ENCODE data around the gene MCM6. TPM values are rescaled to one million over a fixed set of nuclear protein-coding genes. Genes with fewer than 3 reads are reported as not detected.
"Not testable (repeated sequence)": the region's sequence is repeated elsewhere in the genome, so short reads cannot be mapped to it uniquely, and the experiment has no call there.

The MCM6 gene
- total RNA-seq (2014; rRNA removed; shearing (Covaris generic)): 22.3 and 23.4 TPM in 2 replicates

DNA sequence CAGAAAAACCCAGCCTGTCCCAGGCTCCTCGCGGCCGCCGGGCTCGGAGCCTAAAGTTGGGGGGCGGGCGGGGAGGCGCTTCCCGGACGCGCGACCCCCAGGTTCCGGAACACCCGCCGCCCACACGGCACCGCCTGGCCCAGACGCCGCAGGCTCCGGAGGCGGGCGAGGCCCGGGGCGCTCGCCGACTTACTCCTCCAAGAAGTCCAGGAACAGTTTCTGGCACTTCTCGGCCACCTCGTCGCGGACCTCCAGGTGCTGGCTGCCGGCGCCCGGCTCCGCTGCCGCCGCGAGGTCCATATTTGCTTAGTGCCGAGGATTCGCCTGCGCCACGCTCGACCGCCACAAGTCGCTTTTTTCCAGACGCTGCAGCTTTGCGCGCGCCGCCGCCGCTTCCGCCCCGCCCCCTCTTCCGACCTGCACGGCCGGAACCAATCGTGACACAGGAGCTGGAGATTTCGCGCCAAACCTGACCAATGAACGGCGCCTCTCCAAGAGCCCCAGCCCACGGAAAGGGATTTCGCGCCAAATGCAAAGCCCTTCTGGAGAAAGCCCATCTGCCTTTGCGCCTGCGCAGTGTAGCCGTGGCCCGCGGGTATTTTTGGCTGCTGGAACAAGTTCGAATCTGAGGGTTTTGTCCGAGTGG, at the start of gene MCM6:
Gene MCM6 (minus strand): TSS at position 378 of the 646 bp plus-strand sequence. CDS start 78 bp downstream, at position 300.
- DNase-seq (ENCODE audit: low spot score): peak; percentile 98

DNA sequence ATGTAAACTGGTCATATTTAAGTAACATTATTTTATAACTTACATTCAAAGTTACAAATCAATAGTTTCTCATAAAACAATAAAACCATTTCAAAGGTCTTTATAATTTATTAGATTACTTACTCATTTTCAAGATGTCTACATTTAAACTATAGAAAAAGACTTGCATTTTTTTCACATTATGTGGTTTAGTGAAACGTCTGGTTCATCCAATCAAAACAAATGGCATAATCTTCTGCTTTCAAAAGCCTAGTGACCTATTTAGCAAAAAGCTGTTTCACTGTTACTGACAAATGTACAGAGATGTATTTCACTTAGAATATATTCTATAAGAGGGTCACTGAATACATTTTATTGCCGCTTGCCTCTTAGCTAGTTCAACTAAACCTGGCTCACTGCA, 49.3 kb upstream of the MCM6 start:
- DNase-seq (ENCODE audit: low spot score): no peak

DNA sequence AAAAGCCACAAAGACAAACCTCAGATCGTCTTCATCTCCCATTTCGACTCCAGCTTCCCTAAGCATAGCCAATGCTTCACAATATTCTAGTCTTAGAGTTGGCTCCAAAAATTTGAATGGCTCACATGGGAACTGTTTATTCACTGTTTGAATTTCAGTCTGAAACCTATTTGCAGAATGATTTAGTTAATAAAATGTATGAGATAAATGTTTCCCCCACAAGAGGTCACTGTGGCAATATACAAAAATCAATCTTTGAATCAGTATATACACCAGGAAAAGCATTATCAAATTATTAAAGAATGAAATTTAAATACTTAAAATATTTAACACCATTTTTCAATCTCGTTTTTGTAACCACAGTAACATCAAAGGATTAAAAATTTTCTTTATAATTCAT, 40.0 kb upstream of the MCM6 start:
- peak; percentile 80 for DNase-seq (ENCODE audit: low spot score)

DNA sequence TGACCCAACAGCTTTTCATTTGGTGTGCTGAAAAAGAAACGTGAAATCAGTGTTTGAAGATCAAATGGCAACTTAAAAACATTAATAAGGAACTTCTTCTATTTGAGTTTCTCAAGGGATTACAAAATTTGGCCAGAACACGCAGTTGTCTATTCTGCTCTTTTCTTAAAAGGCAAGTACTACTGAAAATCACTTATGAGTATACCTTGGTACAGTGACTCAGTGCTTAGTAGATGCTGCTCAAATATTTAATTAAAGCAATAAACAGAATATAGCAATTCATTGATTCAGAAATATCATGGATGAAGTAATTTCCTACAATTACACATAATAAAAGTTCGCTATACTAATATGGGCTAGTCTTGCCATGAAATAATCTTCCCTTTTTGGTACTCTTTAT, 38.2 kb upstream of the MCM6 start:
- no peak for DNase-seq (ENCODE audit: low spot score)

DNA sequence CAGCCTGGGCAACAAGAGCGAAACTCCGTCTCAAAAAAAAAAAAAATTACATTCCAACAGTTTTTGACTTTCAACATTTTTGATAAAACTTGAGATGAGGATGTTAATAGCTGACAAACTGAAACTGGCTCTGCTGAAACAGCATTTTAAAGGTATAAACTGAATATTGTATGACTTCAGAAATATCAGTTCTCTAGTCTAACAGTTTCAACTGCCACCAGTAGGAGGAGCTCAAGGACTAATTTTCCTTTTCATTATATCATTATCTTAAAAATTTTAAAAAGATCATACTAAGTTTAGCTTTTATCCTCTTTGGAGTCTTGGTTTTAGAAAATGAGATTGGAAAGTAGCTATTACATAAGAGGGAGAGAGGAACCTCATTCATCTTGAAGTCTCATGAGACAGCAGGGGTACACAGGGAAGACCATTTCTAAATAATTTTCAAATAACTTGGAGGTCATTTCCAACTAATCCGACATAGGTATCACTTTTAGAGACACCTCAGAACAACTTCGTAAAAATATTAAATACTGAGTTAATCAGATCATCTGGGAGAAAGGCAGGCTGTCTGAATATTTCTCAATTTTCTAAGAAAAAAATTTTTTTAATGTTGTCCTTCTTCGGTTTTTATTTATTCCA, 37.6 kb upstream of the MCM6 start:
- DNase-seq (ENCODE audit: low spot score): peak; percentile 80

DNA sequence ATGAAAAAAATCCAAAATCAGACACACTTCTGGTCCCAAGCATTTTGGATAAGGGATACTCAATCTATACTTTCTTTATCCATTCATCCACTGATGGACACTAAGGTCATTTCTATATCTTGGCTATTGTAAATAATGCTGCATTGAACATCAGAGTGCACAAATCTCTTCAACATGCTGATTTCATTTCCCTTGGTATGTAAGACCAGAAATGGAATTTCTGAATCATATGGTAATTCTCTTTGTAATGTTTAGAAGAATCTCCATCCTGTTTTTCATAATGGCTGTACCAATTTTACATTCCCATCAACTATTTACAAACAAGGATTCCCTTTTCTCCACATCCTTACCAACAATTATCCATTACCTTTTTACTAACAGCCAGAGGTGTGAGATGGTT, 33.7 kb upstream of the MCM6 start:
- DNase-seq (ENCODE audit: low spot score): no peak

DNA sequence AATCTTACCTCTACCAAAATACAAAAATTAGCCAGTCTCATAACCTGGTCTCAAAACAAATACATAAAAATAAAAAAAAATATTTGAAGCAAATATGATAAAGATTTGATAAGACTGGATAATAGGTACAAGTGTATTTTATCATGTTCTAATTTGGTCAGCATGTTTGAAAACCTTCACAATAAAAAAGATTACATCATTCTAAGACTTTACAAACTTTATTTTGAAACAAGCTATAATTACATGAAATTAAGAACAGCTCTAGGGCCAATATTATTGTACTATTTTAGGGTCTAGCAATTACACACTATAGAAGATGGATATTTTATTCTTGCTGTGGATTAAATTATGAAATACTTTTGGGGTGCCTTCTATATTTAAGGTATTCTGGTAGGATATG, 29.4 kb upstream of the MCM6 start:
- no peak for DNase-seq (ENCODE audit: low spot score)

DNA sequence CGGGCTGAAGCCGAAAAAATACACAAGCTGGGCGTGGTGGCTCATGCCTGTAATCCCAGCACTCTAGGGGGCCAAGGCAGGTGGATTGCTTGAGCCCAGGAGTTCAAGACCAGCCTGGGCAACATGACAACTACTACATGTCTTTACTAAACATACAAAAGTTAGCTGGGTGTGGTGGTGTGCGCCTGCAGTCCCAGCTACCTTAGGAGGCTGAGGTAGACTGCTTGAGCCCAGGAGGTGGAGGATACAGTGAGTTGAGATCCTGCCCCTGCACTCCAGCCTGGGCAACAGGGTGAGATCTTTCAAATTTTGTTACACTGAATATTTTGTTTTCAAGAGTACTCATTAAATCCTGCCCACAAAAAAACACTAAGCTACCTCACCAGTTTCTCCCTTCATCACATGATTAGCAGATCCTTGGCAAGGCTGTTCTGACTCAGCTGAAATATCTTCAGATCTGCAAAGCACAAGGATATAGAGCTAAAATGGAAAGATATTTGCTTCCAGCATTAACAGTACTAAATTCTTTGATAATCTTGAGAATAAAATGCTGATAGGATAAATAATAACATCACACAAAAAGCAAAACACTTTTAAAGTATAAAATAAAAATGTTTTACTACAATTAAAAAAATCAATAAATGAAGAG, 28.2 kb upstream of the MCM6 start:
- DNase-seq (ENCODE audit: low spot score): no peak

DNA sequence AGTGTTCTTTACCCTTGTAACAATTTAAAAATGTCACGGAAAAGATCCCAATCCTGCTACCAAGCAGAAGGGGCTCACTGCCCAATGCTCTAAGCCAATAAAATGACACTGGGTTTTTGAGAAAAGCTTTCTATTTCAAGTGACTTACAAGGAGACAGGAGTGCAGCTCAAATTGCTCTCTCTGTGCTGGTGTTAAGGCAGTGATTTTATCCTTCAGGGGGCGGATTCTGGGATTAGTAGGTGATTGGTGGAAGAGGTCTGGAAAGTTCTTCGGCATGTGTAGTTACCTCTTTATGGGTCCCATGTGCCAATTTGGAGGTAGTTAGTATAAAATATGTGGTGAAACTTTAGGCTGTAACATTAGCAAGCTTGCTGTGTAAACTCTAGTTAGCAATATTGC, 27.4 kb upstream of the MCM6 start:
- DNase-seq (ENCODE audit: low spot score): no peak

DNA sequence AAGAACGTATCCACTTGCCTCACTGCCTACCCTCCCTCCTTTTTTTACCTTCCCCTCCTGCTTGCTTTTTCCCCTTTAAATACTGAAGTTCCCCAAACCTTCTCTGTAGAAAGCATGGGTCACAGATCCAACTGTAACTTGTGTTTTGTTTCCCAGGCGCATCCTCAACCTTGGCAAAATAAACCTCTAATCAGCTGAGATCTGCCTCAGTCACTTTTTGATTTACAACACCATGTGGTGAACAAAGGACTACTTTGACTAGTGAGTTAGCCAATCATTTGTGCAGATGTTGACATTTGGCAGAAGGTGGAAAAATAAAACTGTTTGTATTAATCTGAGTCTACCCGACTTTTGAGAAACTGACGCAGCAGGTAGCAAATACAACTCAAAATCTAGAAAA, 23.3 kb upstream of the MCM6 start:
- DNase-seq (ENCODE audit: low spot score): no peak

DNA sequence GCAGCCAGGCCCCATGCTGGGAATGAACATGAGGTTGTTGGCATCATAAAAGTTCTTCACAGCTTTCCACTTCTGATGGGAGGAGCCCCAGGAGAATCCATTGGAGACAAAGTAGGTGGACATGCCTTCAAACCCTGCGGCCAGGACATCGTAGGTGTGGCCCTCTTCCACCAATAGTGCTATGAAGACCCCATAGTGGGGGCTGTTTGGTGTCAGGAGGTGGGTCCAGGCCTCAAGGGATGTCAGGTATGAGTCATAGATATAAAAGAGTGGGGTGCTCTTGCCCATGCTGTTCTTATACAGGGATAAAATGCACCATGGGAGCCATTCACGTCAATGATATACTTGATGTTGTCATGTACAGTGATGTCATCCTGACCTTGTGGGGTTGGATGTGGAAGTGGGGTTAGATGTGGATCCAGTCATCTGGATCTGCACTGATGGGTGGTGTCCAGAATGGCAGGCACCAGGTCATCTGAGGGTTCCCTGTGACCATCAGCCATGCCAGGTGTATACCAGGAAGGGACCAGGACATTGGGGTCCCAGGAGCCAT, 22.1 kb upstream of the MCM6 start:
- no peak for DNase-seq (ENCODE audit: low spot score)

DNA sequence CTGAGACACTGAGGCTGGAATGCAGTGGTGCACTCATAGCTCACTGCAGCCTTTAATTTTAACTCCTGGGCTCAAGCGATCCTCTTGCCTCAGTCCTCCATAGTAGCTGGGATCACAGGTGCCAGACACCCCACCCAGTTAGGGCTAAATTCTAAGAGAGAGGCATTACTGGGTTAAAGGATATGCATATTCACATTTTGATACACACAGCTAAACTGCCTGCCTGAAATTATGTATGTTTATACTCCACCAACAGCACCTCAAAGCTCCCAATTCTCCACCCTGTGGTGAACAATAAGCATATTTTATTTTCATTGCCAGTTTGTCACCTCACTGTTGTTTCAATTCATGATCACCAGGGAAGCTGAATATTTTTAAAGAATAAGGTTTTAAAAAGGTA, 18.7 kb upstream of the MCM6 start:
- DNase-seq (ENCODE audit: low spot score): no peak

DNA sequence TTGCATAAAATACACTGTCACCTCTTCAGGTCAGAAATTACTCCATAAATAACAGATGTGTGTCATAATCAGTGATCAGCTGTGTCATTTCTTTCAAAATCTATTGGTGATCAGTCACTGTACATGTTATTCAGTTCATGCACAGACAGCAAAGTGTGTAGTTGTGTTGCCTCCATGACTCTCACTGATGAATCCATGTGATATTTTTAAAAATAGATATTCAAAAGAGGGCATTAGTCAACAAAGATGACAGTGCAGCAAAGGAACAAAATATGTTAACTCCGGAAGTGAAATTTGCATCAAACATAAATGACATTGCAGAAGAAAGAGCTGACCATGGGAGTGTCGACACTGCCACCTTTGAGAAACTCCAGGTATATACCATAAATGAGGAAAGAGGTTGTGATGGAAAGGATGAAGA, 17.1 kb upstream of the MCM6 start:
- no peak for DNase-seq (ENCODE audit: low spot score)

DNA sequence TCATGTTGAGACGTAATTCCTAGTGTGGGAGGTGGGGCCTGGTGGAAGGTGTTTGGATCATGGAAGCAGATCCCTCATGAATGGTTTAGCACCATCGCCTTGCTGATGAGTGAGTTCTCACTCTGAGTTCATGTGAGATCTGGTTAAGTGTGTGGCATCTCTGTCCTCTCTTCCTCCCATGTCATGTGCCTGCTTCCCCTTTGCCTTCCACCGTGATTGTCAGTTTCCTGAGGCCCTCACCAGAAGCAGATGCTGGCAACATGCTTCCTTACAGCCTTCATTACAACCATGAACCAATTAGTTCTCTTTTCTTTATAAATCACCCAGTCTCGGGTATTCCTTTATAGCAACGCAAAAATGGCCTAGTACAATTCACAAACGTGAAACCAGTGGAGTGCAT, 14.6 kb upstream of the MCM6 start:
- DNase-seq (ENCODE audit: low spot score): no peak

DNA sequence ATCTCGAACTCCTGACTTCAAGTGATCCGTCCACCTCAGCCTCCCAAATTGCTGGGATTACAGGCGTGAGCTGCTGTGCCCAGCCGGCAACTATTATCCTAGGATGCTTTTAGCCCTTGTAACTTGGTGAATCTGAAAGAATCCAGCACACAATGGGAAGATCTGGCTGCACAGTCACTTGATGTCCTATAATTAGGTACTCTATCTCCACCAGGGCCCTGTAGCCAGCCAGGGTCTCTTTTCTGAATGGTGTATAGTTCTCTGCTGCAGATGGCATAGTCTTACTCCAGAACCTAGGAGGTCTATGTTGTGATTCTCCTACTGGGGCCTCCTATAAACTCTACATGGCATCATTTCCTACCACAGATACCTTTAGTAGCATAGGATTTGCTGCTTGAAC, 13.9 kb upstream of the MCM6 start:
- no peak for DNase-seq (ENCODE audit: low spot score)

DNA sequence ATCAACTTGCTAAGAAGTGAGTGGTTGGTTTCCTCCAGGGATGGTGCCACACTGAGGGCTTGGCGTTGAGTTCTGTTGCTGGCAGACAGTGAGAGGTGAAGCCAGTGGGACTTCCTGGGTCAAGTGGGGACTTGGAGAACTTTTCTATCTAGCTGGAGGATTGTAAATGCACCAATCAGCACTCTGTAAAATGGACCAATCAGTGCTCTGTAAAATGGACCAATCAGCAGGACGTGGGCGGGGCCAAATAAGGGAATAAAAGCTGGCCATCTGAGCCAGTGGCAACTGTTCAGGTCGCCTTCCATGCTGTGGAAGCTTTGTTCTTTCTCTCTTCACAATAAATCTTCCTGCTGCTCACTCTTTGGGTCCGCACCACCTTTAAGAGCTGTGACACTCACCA, 12.3 kb upstream of the MCM6 start:
- not testable (repeated sequence) for DNase-seq (ENCODE audit: low spot score)

DNA sequence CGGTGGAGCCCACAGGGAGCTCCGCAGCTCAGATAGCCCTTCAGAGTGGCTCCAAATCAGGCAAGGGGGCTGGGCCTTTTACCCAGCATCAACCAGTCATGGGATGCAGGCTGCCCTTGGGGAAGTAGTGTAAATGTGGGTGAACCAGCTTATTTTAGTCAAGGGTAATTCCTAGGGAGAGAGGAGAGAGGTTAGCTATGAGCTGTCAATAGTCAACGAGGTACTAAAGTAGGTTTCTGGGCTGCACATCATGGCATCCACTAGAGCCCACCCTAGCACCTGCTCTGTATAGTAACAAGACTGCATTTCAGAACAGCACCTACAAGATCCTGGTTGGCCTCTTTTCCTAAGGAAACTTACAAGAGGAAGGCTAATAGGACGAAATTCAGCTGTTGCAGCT, 9.5 kb upstream of the MCM6 start:
- no peak for DNase-seq (ENCODE audit: low spot score)

DNA sequence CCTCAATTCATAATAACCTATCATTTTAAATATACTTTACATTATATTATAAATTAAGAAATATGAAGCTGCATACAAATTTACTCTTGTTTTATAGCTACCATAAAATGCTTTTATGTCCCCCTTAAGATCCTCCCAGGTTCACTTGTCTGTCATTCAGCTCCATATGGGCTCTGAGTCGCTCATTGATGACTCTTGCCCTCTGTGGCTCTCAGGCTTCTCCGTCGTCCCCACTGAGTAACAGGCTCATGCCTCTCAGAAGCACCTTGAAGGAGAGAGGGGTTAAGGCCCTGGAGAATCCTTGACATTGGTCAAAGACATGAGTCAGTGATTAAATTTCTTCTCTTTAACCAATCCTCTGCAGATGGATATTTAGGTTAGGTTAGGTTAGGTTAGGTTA, 6.2 kb upstream of the MCM6 start:
- no peak for DNase-seq (ENCODE audit: low spot score)

DNA sequence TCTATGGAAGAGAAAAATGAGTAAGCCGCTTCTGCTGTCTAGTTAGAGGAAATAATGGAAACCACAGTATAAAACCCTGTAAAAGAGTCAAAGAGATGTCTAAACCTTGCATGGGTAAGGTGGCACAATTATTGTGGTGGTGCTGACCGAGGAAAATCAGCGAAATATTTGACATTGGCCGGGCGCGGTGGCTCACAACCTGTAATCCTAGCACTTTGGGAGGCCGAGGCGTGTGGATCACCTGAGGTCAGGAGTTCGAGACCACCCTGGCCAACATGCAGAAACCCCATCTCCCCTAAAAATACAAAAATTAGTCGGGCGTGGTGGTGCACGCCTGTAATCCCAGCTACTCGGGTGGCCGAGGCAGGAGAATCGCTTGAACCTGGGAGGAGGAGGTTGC, 527 bp upstream of the MCM6 start:
- DNase-seq (ENCODE audit: low spot score): not testable (repeated sequence)

DNA sequence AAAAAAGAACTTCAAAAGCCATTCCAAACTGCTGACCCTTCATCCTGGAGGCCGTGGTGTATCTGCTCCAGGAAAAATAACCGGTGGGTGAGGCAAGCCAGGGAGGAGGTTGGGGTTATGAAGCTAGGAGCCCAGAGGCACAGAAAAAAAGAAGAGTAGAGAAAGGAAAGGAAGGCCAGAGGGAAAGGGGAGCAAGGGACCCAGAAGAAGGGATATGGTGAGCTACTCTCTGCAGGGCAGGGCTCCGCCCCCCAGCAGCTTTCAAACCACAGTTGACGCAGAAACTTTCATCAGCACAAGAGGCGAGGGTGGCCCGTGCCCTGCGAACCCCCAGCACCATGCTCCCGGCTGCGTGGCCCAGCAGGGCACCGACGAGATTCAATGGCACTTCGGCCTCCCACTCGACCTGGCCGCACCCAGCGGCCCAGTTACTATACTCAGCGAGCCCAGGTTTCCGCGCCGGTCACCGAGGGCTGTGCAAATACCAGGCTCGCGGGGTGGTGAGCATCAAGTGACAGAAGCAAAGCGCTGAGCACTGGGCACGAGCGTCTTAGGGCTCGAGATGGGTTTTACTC, 665 bp downstream of the MCM6 start:
- peak; percentile 65 for DNase-seq (ENCODE audit: low spot score)

DNA sequence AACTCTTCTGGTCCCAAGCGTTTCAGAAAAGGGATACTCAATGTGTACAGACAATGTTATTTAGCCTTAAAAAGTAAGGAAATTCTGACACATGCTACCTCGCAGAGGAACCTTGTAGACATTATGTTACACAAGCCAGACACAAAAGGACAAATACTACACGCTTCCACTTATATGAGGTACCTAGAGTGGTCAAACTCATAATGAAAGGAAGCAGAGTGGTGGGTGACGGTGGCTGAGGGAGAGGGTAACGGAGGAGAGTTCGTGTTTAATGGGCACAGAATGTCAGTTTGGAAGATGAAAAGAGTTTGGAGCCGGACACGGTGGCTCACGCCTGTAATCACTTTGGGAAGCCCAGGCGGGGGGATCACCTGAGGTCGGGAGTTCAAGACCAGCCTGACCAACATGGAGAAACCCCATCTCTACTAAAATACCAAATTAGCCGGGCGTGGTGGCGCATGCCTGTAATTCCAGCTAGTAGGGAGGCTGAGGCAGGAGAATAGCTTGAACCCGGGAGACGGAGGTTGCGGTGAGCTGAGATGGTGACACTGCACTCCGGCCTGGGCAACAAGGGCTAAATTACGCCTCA, 1.4 kb downstream of the MCM6 start:
- DNase-seq (ENCODE audit: low spot score): no peak

DNA sequence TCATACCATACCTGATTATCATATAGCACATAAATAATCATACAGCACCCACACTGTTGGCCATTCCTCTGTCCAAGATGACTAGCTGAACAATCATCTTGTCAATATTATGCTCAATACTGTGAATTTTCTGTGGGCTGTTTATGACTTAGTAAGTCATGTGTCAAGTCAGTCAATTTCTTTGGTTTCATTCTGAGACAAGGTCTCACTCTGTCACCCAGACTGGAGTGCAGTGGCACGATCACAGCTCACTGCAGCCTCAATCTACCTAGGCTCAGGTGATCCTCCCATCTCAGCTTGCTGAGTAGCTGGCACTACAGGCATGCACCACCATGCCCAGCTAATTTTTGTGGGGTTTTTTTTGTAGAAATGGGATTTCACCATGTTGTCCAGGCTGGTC, 5.7 kb downstream of the MCM6 start:
- no peak for DNase-seq (ENCODE audit: low spot score)

All from HT-29 (cell line).